ENCODE results near the gene HOXA11.

Gene HOXA11

DNA sequence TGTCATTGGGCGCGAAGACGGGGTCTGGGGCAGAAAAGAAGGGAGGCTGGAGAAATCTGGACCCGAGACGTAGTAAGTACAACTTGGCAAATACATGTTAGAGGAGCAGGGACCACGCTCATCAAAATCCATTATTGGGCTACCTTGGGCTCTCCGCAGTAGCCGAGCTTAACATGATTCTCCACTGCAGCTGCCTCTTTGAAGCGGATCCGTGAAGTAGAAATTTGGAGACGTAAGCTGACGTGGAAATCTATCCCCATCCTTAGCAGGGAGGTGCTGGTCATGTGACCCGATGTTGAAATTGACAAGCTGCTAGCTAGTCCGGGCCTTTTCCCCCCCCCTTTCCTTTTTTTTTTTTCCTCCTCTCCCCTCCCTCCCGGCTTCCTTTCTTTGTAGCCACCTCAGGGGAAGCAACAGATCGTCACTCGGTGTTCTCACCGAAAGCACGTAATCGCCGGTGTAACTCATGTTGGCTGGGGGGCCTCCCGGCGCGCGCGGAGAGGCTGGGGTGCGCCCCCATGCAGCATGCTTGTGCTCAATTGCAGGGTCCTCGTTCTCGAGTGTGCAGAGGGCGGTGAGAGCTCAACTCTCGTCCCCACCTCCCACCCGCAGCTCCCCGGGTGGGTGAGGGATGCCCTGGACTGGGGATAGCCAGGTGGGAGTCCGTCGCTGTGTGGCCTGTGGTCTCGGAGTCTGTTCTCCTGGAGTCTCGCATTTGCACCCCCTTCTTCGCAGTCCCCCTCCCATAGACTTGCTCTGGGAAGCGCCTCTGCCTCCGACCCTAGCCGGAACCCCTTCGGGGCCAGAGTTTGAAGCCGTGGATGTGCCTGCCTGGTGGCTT lies at the start of gene HOXA11:
Gene HOXA11 (minus strand): TSS at position 220 of the 841 bp plus-strand sequence. CDS start 88 bp downstream, at position 132.
- DNase-seq (ENCODE audit: low spot score): no peak

DNA sequence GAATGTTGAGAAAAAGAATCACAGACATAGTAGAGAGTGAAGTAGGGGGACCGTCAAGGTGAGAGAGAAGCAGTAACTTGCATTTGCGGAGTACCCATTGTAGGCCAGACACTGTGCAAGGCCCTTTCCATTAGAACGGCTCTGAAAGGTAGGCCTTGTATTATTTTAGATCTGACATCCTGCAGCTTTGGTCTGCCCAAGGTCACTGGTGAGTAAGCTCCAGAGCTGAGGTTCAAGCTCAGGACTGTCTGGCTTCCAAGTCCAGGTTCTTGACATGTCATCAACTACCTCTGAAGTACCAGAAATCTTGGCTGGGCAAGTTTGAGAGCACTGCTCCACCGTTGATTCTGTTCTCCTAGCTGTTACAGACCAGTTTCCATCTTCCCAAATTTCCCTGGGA lies 44.4 kb upstream of the HOXA11 start:
- no peak for DNase-seq (ENCODE audit: low spot score)

DNA sequence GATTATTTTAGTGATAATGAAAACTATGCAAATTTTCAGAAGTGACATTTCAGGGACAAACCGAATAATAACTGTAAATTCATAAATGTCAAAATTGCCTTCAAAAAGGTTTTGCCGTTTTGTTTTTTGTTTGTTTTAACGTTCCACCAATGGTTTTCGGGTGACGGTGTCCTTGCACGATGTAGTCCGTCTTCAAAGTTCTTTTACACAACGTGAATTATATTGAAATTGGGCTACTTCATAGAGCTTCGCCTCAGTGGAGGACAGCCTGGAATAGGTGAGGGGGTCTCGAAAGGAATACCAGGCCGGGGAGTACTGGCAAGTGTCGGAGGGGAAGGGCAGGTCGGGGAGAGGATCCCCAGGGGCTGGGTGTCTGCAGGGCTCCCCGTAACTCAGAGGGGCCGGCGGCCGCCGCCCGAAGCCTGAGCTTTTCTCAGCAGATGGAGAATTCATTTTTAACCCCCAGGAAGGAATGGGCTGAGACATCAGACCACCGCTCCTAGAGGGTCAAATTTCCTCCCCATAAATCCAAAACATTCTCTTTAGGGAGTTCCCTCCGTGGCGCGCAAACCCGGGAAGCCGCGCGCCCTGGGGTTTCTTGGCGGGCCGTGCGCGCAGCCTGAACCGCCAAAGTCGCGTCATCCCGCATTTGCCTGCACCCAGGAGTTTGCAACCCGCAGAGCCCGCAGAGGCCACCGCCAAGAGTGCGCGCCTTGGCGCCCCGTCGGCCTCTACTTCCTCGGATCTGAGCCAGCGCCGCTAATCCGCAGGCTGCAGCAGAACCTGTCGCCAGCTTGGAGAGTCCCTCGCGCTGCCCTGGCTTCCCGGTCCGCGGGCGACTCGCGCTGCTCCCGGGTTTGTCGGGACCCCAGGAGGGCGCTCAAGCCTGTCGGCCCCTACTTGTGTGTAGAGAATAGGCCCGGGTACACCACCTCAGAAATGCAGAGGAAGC lies 40.2 kb upstream of the HOXA11 start:
- DNase-seq (ENCODE audit: low spot score): no peak

DNA sequence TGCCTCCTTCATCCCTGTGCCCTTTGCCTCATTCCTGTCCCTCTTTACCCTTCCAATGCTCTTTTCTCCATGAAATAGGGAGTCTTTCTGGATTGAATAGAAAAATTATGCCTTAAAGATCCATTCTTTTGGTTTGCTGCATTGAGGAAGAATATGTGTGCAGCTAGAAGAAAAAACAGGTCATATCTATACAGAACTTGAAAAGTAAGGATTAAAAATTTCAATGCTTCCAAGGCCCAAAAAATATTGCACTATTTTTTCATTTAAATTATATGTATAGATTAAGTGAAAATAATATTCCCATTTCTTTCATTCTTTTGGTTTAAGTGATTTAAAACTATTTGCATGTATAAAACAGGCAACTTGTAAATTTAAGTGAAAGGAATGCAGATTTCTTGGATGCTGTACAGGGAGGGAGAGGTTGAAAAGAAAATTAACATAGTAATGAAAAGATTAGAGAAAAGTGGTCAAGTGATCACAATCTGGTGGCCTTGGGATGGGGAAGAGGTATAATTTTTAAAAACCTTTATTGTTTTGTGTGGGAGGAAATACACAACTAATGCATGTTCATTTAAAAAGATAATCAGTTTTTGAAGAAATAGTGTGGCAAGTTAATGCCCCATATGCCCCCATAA lies 39.0 kb upstream of the HOXA11 start:
- no peak for DNase-seq (ENCODE audit: low spot score)

DNA sequence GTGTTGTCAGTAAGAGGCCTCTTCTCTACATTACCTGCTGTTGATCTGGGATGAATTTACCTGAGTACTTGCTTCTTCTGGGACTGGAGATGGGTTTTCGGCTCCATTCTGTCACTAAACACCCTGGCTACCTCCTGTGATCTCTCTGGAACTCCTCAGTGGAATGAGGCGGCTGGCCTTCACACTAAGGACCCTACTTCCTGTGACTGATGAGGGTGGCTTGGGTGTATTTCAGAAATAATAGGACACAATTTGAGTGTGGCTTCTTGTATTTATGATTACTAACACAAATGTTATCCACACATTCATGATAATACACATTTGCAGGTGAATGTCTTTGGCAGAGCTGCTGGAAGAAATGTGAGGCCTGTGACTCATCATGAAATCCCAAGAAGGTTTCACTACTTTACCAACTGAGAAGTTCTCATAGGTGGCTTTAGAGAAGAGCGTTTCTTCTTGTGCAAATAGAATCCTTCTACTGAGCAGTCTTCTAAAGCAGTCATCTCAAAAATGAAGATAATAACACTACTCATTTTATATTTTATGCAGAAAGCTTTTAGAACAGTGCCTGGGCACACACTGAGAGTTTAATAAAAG lies 36.3 kb upstream of the HOXA11 start:
- no peak for DNase-seq (ENCODE audit: low spot score)

DNA sequence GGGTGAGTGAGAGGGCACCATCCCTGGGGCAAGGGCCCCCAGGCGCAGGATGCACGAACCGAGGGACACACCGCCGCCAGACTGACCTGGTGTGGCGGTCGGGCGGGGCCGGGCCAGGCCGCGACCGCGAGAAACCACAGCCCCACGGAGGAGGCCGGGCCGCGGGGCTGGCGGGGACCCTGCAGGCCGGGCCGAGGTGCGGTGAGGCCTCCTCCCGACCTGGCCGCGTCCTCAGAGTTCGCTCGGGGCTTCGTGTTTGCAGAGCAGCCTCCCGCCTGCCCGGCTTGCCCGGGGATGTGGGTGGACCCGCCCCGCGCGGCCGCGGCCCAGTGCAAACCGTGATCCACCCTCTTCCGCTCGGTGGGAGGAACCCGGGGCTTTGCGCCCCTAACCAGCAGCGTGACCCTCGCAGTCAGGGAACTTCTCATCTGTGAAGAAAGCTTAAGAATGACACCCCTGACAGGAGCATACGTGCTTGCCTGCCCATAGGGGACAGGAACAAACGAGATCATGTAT lies 35.5 kb upstream of the HOXA11 start:
- no peak for DNase-seq (ENCODE audit: low spot score)

DNA sequence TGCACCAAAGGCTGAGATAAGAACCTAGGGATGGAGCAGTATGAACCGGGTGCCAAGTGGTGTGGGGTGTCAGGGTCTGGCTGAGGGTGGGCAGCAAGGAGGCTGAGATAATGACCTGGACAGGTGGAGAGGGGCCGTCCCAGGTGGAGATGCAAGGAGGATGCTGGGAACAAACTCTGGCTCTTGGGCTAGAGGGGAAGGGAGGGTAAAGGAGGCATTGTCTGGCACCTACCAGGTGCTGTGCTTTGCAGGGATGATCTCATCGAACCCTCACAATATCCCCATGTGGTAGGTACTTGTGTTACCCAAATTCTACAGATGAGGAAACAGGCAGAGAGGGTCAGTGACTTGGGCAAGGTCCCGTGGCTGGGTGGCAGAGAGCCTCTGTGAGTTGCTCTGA lies 34.8 kb upstream of the HOXA11 start:
- DNase-seq (ENCODE audit: low spot score): no peak

DNA sequence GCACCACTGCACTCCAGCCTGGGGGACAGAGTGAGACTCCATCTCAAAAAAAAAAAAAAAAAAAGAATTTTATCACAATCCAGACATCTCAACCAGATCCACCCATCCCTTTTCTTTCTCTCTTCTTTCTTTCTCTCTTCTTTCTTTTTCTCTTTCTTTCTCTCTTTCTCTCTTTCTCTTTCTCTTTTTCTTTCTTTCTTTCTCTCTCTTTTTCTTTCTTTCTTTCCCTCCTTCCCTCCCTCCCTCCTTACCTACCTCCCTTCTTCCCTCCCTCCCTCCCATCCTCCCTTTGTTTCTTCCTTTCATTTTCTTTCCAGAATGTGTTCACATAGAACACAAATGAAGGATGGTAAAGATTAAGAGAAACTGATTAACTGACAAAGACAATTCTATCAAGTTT lies 32.9 kb upstream of the HOXA11 start:
- no peak for DNase-seq (ENCODE audit: low spot score)

DNA sequence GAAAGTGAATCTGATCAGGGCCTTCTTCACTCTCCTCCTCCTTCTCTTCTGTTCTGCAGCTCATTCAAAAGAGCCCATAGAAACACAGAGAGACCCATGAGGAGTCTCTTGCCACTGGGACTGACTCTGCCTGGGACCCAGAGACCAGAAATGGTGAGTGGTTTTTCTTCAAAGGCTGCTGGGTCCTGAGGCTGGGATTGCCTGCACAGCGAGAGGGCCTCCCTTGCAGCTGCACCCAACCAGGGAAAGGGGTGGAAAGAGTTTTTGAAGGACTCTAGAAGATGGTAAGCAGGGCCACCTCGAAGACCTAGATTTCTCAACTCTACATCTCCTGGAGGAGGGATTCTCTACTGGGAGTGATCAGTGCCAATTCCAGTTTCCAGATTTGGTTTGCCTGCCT lies 30.3 kb upstream of the HOXA11 start:
- DNase-seq (ENCODE audit: low spot score): no peak

DNA sequence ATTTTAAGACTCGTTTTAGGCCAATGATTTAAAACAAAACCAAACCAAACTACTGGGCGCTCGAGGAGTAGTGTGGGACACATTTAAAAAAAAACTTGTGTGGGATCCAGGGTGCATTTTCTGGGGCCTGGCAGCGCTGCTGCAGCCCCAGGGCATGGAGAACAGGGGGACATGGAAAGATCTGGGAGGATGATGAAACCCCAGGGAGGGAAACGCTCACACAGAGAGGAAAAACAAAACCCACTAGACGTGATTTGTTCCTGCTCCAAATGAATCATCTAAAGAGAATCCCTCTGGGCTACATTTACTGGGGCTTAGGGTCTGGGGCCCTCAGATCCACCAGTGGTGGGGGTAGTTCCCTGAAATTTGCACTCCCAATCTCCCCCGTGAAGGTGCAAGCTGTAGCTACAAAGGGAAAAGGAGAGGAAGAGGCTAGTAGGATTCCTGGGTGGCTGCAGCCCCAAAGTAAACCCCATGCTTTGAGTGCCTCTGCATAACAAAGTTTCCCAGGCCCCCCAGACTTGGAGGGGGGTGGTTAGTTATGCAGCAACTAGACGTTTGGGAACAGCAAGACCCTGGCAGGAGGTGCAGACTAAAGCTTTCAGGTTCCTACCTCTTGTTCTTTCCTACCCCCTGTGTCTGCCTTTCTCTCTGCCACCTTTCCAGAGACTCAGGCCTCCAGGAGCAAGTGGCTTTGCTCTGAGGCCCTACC lies 29.4 kb upstream of the HOXA11 start:
- no peak for DNase-seq (ENCODE audit: low spot score)

DNA sequence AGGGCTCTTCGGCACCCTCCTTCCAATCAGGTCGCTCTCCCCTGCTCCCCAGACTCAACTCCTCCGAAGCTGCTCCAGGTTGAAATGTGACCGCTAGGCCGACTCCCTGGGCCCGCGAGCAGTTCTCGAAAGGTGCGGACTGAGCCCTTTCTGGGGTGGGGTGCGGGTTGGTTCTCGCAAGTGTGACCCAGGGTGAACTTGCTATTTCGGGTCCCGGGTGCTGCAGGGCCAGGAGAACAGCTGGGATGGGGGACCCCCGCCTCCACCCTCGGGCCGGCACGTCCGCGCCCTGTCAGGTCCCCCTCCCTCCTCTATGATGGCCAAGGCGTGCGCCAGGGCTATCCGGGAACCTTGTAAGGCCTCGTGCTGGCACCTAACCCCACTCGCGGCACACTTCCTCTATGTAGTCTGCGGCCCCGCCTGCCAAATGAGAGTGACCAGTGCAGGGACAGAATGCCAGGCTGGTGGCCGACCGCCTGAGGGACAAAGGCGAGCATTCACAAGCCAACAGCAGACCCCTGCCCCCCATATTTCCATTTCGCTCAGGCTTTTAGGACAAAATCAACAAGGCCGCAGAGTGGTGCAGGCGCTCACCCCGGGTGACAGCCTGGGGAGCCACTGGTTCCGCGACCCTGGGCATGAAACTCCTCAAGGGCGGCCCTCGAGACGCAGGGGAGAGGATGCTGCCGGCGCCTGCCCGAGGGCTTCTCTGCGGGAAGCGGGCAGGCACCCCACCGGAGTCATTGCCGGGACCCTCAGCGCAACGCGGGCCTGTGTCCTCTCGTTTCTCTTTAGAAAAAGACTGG lies 28.6 kb upstream of the HOXA11 start:
- no peak for DNase-seq (ENCODE audit: low spot score)

DNA sequence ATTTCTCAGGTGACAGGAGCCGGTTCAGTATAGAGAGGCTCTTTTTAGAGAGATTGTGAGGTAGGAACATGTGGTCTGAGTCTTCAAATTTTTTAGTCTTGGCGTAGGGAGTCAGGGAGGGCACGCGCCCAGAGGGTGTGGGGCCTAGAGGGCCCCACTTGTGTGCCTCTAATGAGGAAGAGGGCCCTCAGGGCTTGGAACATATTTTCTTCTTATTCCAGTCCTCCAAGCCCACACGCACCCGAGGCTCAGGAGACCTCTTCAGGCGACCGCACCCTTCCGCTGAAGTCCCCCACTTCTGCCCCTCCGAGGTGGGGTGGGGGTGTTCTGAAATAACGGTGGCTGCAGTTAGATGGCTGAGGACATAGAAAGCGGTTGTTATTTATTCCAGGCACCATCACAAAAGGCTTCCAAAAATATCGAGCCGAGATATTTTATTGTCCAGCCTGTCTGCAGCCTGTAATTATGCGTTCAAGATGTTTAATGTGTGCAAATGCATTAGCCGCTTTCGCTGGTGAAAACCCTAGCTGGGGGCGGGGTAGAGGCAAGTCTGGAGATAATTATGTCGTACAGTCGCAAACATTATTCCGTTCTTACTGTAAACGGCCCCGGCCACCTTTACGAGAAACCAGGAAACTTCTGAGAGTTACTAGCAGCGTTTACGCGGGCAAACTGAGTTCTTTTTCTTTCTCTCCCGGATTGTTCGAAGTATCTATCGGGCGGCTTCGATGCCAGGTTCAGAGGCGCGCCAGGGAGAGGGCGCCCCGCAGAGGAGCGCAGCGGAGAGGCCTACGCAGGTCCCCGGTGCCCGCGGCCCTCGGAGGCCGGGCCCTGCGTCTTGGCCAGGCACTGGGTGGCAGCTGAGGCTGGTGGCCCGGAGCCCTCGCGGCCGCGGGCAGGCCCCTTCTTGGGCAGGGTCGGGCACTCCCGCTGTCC lies 27.7 kb upstream of the HOXA11 start:
- DNase-seq (ENCODE audit: low spot score): no peak

DNA sequence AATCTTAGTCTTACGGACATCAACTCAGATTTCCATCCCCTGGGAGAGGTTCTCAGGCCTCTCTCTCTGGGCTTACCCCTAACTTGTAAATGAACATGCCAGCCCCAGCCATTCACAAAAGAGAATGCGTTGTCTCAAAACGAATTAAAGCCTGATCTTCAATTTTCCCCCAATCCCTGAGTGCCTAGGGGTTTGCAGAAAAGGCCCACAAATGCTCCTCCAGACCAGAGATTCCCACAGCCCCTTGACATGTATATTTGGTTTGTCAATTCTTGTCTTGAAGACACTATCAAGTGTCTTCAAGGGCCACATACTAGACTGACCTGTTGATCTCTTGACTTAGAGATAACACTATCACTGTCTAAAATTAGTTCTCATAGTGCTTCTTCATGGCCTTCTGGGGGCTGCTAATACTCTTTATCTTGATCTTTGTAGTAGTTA lies 26.8 kb upstream of the HOXA11 start:
- no peak for DNase-seq (ENCODE audit: low spot score)

DNA sequence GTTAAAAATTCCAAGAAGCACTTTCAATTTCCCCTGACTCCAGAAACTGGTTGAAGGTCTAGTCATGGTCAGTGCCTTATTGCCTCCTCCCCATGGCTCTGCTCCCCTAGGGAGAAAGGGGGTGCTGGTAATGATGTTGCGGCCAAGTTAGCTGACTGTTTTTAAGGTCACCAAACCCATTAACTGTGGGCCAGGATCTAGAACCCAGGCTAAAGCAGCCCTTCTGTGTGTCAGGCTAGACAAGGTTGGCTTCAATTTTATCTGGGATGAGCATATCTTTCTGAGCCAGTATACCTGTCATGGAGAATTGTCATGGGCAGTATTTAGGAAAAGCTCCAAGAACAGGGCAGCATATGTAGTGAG lies 26.0 kb upstream of the HOXA11 start:
- DNase-seq (ENCODE audit: low spot score): no peak

DNA sequence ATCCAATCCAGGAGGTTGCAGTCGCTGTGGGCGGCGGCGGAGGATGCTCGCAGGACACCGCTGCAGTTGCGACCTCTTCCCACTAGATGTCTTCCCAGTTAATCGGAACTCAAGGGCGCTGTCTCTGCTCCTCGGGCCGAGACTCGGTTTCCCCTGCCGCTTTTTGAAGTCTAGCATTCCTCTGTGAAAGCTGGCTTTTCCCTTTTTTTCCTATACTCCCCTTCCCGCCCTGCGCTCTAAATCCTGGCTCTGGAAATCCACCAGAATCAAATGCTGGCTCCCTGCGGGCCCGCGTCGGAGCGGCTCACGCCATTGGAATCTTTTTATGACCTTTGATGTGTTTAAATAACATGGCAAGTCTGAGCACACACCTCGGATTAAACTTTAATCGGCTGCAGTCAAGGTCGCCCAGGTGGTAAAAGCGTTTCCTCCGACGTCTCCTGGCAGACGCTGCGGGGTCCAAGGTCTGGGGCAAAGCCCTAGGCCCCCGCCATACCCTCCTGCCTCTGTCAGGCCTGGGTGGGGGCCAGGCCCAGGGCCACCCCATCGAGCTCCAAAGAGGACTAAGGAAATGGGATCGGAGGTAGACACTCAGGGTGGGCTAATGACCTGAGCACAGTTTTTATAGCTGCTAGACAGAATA lies 25.5 kb upstream of the HOXA11 start:
- no peak for DNase-seq (ENCODE audit: low spot score)

DNA sequence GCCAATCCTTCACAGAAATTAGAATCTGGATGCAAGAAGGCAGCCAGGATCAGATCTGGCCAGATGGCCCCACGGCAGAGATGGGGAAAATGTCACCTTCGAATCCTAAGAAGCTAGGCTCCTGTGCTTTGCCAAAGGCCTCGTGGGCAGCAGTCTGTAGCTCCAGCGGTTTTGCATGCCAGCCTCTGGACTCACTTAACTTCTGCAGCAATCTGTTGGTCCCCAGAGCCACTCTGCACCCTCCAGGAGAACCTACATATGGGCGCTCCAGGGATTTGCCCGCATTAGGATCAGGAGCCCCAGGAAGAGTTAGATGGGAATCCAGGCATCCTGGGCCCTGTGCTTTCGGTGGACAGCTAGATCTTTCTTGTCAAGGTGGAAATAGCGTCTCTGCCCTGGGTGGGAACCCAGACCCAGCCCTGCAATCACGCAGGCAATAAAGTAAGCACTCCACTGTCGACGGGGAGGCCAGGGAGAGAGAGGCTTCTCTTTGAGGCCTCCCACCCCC lies 25.0 kb upstream of the HOXA11 start:
- no peak for DNase-seq (ENCODE audit: low spot score)

DNA sequence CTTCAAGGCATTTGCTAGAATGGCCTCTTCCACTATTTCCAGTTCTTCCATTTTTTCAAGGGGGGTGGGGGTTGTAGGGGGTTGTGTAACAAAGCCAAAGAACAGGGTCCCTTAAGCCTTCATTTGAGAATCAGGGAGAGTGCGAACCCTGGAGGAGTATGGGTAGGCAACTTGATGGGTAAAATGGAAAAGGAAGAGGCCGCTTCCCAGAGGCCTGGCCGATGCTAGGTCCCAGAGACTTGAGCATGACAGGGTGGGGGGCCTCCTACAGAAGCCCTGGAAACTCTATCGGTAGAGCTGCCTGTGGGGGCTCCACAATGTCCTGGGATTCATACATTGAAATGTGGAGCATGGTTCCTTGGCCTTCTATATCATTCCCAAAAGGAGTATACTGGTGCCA lies 24.0 kb upstream of the HOXA11 start:
- no peak for DNase-seq (ENCODE audit: low spot score)

DNA sequence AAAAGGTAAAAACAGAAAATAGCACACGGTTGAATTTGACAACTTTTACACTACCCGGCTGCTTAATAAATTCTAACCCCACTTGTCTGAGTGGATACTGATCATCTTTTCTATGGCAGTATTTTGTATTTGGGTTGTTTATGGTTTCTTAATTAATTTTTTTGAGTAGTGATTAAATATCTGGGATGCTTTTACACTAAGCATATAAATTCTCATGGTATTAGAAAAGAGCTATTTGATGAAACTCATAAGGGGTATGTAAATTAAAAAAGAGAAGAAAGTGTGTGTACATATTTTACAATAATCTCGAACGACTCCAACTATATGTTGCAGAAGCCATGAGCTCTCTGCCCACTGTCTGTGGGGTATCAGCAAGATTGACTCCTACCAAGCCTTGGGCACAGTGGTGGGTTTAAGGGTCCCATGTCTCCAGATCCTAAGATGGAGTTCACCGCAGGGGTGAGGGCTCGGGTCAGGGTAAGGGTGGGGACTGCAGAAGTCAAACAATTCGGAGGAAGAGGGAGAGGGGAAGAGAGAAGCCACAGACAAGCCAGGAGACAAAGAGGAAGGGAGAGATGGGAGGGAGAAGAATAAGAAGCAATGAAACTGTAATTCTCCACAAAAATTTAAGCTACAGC lies 22.4 kb upstream of the HOXA11 start:
- DNase-seq (ENCODE audit: low spot score): no peak
